Activated CD8-positive, alpha-beta memory T cell treated with anti-CD3 and anti-CD28 coated beads for 36 hours (primary cell): ENCODE results near the gene NEDD4. TPM values are rescaled to one million over a fixed set of nuclear protein-coding genes. Genes with fewer than 3 reads are reported as not detected.
"Not testable (repeated sequence)": the region's sequence is repeated elsewhere in the genome, so short reads cannot be mapped to it uniquely, and the experiment has no call there.

Source experiments
- CTCF ChIA-PET: fragments of 350-600 bp; sonication (Branson Sonifier 250); formaldehyde crosslinking; loops from one replicate; lab custom pipeline; 2021; ENCODE audit warnings: antibody characterized with exemption; lab: Charles Lee
- POLR2A ChIA-PET: fragments of 350-600 bp; sonication (Branson Sonifier 250); formaldehyde crosslinking; loops from one replicate; lab custom pipeline; 2021; ENCODE audit warnings: antibody characterized with exemption; lab: Charles Lee
- total RNA-seq, 2 experiments: library from RNA; stranded (reverse); gene quantifications; one replicate each; pipeline ENCODE4 v1.2.3, GENCODE V29; 2021

Gene NEDD4
- total RNA-seq, 2 experiments from 2014 or later: 14.0 to 14.9 TPM

GRCh38 chr15:55858661-55859060 is 134.8 kb downstream of the NEDD4 start:
- ChIA-PET CTCF (no interaction called here), POLR2A (no interaction called here)

- ChIA-PET POLR2A (no interaction called here), CTCF (no interaction called here)
These were observed 136.8 kb downstream of the NEDD4 start for GRCh38 chr15:55856506-55857164.

- ChIA-PET POLR2A (no interaction called here), CTCF (no interaction called here)
These were observed 140.3 kb downstream of the NEDD4 start for GRCh38 chr15:55853134-55853533.

GRCh38 chr15:55846116-55846707 is 147.2 kb downstream of the NEDD4 start:
- POLR2A ChIA-PET: no interaction called here

GRCh38 chr15:55842897-55843296 is 150.5 kb downstream of the NEDD4 start:
- CTCF ChIA-PET, POLR2A ChIA-PET: not testable (repeated sequence)

More at GRCh38 chr15:55846116-55846707, 147.2 kb downstream of the NEDD4 start:
- CTCF ChIA-PET: interaction anchor here (1.0 to 1.7 kb wide), 3 partner anchors 11 to 200 kb away, joined by 3 to 10 read pairs (median 4); no protein-coding TSS in a partner anchor

- POLR2A ChIA-PET: no interaction called here
These were observed 157.5 kb downstream of the NEDD4 start for GRCh38 chr15:55835866-55836265.

GRCh38 chr15:55834331-55834730 is 159.1 kb downstream of the NEDD4 start:
- POLR2A ChIA-PET: no interaction called here
- CTCF ChIA-PET: interaction anchor here (1.3 kb wide), 1 partner anchor 12 kb away, joined by 3 read pairs; no protein-coding TSS in a partner anchor

More at GRCh38 chr15:55835866-55836265, 157.5 kb downstream of the NEDD4 start:
- CTCF ChIA-PET: no interaction called here

- ChIA-PET POLR2A (no interaction called here), CTCF (no interaction called here)
These were observed 163.6 kb downstream of the NEDD4 start for GRCh38 chr15:55829826-55830225.

GRCh38 chr15:55827955-55828354 is 165.5 kb downstream of the NEDD4 start:
- ChIA-PET CTCF (no interaction called here), POLR2A (no interaction called here)

GRCh38 chr15:55827204-55827603 is 166.2 kb downstream of the NEDD4 start:
- ChIA-PET POLR2A (no interaction called here), CTCF (no interaction called here)

- ChIA-PET CTCF (no interaction called here), POLR2A (no interaction called here)
These were observed 168.4 kb downstream of the NEDD4 start for GRCh38 chr15:55824857-55825613.

GRCh38 chr15:55823699-55824340 is 169.6 kb downstream of the NEDD4 start:
- ChIA-PET CTCF (no interaction called here), POLR2A (no interaction called here)

- ChIA-PET CTCF (no interaction called here), POLR2A (no interaction called here)
These were observed 170.2 kb downstream of the NEDD4 start for GRCh38 chr15:55823191-55823670.

GRCh38 chr15:55821740-55822139 is 171.7 kb downstream of the NEDD4 start:
- CTCF ChIA-PET: interaction anchor here (1.0 kb wide), 1 partner anchor 173 kb away, joined by 3 read pairs; no protein-coding TSS in a partner anchor
- POLR2A ChIA-PET: not testable (repeated sequence)

GRCh38 chr15:55820043-55820442 is 173.4 kb downstream of the NEDD4 start:
- POLR2A ChIA-PET: no interaction called here
- CTCF ChIA-PET: no interaction called here

GRCh38 chr15:55819397-55820034 is 173.9 kb downstream of the NEDD4 start:
- CTCF ChIA-PET: no interaction called here

GRCh38 chr15:55816017-55816416 is 177.4 kb downstream of the NEDD4 start:
- ChIA-PET POLR2A (interaction anchor here (0.6 kb wide), 1 partner anchor 381 kb away, joined by 3 read pairs; no protein-coding TSS in a partner anchor), CTCF (no interaction called here)

More at GRCh38 chr15:55819397-55820034, 173.9 kb downstream of the NEDD4 start:
- POLR2A ChIA-PET: no interaction called here

- ChIA-PET POLR2A (no interaction called here), CTCF (no interaction called here)
These were observed 190.6 kb downstream of the NEDD4 start for GRCh38 chr15:55802600-55803376.
